Adrenal gland (tissue), 5 donors: ENCODE measurements around the gene GNRH2.

Experiments
- CTCF ChIP-seq, 6 experiments: fragments of 450-650 bp in 4 of 6; fragments of 200-600 bp in 2 of 6; sonication (generic) in 1 of 6; IDR thresholded peaks; 1 replicate in 5 of 6; 2 replicates in 1 of 6; pipeline versions ENCODE4 v1.5.1 to v1.8.0; 2016 to 2021; ENCODE audit warnings: antibody characterized with exemption in 6 of 6, mild to moderate bottlenecking in 2 of 6, moderate library complexity in 1 of 6
- POLR2A ChIP-seq, 2 donors: fragments of 450-650 bp; IDR thresholded peaks; one replicate each; pipeline ENCODE4 v1.6.1; 2017; ENCODE audit warnings: antibody characterized with exemption in 2 of 2, mild to moderate bottlenecking in 2 of 2, moderate library complexity in 1 of 2
- donor health status: DM: no; HTN: no; CAD: no.

DNA sequence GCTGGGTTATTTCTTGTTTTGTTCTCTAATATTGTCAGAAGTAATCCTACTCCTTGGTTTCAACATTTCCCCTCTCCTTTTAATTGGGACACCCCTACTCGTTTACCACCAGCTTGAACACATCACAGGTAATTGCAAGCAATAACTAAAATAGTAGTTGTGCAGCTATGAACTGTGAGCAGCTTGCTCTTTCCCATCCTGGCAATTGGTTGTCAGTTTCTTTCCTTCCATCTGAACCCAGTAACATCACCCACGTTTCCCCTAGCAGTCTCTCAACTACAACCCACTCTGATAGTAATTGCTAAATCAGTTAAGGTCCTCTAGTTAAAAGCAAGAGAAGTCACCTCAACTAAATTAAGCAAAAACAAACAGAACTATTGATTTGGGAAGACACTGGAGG is 47.6 kb upstream of the GNRH2 start:
- TF ChIP-seq CTCF (IDR thresholded peaks at IDR 0.05) = no peak
- no peak for TF ChIP-seq POLR2A (IDR thresholded peaks at IDR 0.05)
